GM08714 (cell line): ENCODE results near the gene HIP1R.

Experiments used
- H3K4me3 ChIP-seq: fragments of 200-500 bp; sonication (Bioruptor generic); 2 replicates; pipeline ENCODE4 v1.5.1; 2014; ENCODE audit warnings: mild to moderate bottlenecking, low read length, inconsistent platforms
- ZNF274 ChIP-seq: IDR thresholded peaks from 2 replicates; pipeline ENCODE4 v1.6.1; 2012; ENCODE audit warnings: mild to moderate bottlenecking, low read depth, low read length

HIP1R gene

DNA sequence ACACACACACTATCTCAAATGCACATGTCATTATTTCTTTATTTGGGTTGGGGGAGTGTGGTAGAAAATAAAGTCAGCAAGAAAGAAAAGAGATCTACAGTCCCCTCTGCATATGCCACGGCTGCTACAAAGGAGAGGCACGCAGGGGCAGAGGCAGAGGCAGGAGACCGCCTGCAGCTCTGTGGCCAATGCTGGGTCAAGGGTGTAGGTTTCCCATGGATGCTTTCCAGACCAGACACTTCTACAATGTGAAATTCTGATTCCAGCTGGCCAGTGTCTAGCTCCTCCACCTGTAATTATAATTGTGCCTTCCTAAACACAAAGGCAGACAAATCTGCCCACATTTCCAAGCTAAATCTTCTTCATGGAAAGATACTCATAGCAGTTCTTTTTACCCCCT is 41.5 kb downstream of the HIP1R start:
- H3K4me3 ChIP-seq: no peak overlapping the region
- no peak for TF ChIP-seq ZNF274

- no peak overlapping the region for H3K4me3 ChIP-seq
- TF ChIP-seq ZNF274: no peak
Observed at GRCh38 chr12:122878780-122879612, 43.7 kb downstream of the HIP1R start.

- no peak for TF ChIP-seq ZNF274
- no peak overlapping the region for H3K4me3 ChIP-seq
Observed at GRCh38 chr12:122880155-122880667, 45.0 kb downstream of the HIP1R start.

DNA sequence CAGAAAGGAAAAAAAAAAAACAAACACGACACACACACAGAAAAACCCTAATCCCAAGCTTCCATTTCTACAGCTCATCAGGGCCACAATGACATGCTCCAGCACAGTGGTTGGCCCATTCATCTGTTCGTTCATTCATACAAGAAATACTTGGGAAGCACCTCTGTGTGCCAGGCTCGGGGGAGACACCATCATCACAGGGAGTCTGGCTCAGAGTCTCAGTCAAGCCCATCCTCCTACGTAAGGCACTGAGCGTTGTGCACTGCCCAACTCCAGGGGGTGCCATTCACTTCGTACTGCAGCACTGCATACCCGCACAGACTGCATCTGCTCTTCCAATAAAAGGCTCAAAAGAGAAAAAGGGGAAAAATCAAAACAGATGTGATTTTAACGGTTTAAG is 45.4 kb downstream of the HIP1R start:
- no peak for TF ChIP-seq ZNF274
- H3K4me3 ChIP-seq: no peak overlapping the region

DNA sequence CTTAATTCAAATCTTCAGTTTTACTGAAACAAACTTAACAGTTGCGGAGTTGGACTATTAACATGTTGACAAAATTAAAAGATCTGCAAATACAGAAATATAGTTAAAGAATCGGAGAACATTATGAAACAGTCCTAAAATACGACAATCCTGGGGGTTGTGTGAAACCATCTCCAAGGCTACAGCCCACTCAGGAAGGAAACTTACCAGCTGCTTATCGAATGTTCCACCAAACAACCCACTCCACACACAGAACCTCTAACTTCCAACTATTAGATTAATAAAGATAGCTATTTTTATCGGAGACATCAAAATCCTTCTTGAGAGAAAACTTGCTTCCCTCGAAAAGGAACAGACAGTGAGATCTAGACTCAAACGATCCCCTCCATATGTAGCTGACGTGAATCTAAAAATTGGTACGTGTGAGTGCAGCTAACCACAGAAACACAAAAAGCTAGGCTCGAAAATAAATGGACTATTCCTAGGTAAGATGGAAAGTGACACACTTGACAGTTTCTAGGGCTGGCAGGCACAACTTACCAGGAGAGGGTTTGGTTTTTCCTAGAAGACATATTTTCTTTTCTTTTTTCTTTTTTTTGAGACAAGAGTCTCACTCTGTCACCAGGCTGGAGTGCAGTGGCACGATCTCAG is 47.8 kb downstream of the HIP1R start:
- TF ChIP-seq ZNF274: no peak
- 0 out of 2 replicates have a peak overlapping the region, but pooled peaks have one; percentile 5 for H3K4me3 ChIP-seq

GRCh38 chr12:122884091-122884826 is 49.0 kb downstream of the HIP1R start:
- H3K4me3 ChIP-seq: no peak overlapping the region
- no peak for TF ChIP-seq ZNF274

DNA sequence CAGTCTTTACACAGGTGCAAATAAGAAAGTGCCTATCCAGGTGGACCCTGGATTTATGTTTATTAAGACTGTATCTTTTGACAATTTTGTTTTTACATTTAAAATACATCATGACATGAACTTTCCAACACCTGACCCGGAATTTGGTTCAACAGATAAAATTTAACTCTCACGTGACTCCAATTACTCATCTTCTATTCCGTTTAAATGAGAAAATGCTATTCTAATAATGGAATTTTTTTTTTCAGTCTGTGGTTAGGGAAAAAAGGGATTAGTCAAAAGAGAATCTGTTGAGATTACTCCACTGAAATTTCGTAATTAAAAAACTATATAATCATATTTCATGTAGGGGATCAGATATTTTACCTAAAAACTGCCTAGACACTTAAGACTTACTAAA is 49.6 kb downstream of the HIP1R start:
- H3K4me3 ChIP-seq: no peak overlapping the region
- no peak for TF ChIP-seq ZNF274

DNA sequence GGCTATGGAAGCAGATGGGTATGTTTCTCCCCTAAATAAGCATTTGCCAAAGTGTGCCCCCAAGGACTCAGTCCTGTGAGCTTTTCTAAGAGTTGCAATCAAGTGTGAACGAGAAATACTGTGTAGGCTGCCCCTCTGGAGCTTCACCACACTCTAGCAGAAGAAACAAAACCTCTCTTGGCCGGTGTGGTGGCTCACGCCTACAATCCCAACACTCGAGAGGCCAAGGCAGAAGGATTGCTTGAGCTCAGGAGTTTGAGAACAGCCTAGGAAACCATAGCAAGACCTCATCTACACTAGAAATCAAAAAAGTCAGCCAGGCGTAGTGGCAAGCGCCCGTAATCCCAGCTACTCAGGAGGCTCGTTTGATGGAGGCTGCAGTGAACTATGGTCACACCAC is 50.9 kb downstream of the HIP1R start:
- H3K4me3 ChIP-seq: peak overlapping the region; percentile 28; the same call in 1 of the 2 replicates
- TF ChIP-seq ZNF274: no peak

DNA sequence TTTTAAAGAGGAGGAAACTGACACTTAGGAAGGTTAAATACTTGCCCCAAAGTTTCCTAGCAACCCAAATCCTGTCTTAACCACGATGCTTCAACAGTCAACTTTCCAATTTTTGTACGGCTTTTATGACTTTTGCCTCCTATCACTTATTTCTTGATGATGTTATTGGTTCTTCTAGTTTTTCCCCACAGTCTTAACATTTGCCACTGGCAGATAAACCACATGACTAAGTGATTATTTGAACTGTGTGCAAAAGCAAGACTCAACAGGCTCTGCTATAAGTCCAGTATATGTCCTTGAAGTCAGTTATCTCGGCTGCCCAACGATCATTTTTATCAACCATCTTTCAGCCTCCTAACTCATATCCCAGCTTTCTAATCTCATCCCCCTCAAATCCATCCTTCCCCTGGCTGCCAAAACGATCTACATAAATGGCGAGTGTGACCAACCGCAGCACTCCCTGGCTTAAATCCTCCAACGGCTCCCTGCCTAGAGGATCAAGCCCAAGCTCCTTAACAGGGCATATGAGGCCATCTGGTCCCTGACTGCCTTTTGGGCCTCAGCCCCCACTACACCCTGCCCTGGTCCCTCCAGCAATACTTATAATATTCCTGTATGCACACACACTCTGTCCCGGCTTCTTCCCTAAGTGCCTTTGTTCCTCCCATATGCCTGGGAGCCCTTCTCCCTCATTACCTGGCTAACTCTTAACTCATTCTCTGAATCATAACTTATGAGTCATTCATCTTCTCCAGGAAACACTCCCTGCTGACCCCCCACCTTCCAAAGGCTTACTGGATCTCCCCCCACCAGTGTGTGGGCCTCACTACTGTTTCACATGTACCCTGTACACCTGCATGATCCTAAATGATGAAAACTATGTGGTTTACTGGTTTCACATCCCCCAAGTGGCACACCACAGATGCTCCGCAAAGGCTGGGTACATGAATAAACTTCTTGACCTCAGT is 51.9 kb downstream of the HIP1R start:
- no peak for TF ChIP-seq ZNF274
- peak overlapping the region; percentile 60; the same call in 1 of the 2 replicates for H3K4me3 ChIP-seq

GRCh38 chr12:122887819-122888212 is 52.6 kb downstream of the HIP1R start:
- H3K4me3 ChIP-seq: peak overlapping the region; percentile 60; the same call in 1 of the 2 replicates
- TF ChIP-seq ZNF274: no peak

DNA sequence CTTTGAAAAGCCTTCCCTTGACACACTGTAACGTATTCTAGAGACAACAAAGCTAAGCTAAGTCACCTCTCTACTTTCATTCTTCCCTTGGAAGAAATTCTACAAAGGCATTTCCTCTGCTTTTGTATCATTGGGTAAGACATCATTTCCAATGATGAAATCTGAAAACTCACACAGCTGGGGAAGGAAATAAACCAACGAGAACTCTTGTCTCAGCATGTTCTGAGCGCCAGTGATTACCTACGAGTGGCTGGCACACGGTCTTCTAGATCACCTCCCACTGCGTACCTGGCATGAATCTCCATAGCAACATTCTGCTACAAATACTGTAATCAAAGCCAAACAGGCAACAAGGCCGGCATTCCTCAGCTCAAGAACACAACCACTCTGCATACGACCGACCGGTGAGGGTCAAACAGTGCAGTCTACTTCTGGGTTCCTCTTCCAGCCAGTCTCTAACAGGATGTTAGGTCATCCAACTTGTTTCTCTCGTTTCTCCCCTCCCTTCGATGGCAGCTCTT is 53.0 kb downstream of the HIP1R start:
- peak overlapping the region; percentile 60; the same call in 1 of the 2 replicates for H3K4me3 ChIP-seq
- no peak for TF ChIP-seq ZNF274

GRCh38 chr12:122889761-122890520 is 54.7 kb downstream of the HIP1R start:
- peak overlapping the region; percentile 13; the same call in 1 of the 2 replicates for H3K4me3 ChIP-seq
- no peak for TF ChIP-seq ZNF274
